ENCODE data around the gene ANKRD29. TPM values are rescaled to one million over a fixed set of nuclear protein-coding genes. Genes with fewer than 3 reads are reported as not detected.
"Not testable (repeated sequence)": the region's sequence is repeated elsewhere in the genome, so short reads cannot be mapped to it uniquely, and the experiment has no call there.

The ANKRD29 gene
- total RNA-seq, 2 experiments from 2014 or later: not detected

GRCh38 chr18:23641937-23642666, 20.6 kb downstream of the ANKRD29 start:
- Mint-ChIP-seq H3K27me3 (peaks cover 2% of the 10 kb centered on the region), H3K36me3 (ENCODE audit: low read depth) (no peaks in the 10 kb centered on the region), H3K4me1 (ENCODE audit: low read depth) (no peaks in the 10 kb centered on the region), H3K27ac (no peak overlapping the region), H3K4me3 (no peak overlapping the region), H3K9me3 (no peaks in the 10 kb centered on the region)
- intact Hi-C loops (cut with micrococcal nuclease): no loop called here
- ChIA-PET CTCF (no interaction called here), POLR2A (interaction anchor here (0.8 kb wide), 1 partner anchor 9 kb away, joined by 3 read pairs; no protein-coding TSS in a partner anchor)
- TF ChIP-seq CTCF (IDR thresholded peaks at IDR 0.05): no peak
- DNase-seq (no peak), ATAC-seq (no peak)

GRCh38 chr18:23641143-23641720, 21.5 kb downstream of the ANKRD29 start:
- POLR2A ChIA-PET: no interaction called here
- Mint-ChIP-seq H3K9me3 (no peaks in the 10 kb centered on the region), H3K27ac (no peak overlapping the region), H3K27me3 (peaks cover 2% of the 10 kb centered on the region), H3K36me3 (ENCODE audit: low read depth) (no peaks in the 10 kb centered on the region), H3K4me1 (ENCODE audit: low read depth) (no peaks in the 10 kb centered on the region), H3K4me3 (no peak overlapping the region)
- CTCF ChIA-PET: interaction anchor here (0.9 to 1.5 kb wide), 3 partner anchors 10 to 19 kb away, joined by 3 to 5 read pairs (median 5); no protein-coding TSS in a partner anchor
- intact Hi-C loops (cut with micrococcal nuclease): no loop called here
- DNase-seq (no peak), ATAC-seq (no peak)
- TF ChIP-seq CTCF (IDR thresholded peaks at IDR 0.05): no peak

- peaks cover 2% of the 10 kb centered on the region for H3K27me3 Mint-ChIP-seq
- no peaks in the 10 kb centered on the region for H3K36me3 Mint-ChIP-seq (ENCODE audit: low read depth)
- no peak for DNase-seq
- no peak for TF ChIP-seq CTCF (IDR thresholded peaks at IDR 0.05)
- no peak overlapping the region for H3K27ac Mint-ChIP-seq
- intact Hi-C loops (cut with micrococcal nuclease): no loop called here
- CTCF ChIA-PET: interaction anchor here (0.9 to 1.5 kb wide), 3 partner anchors 11 to 18 kb away, joined by 3 to 5 read pairs (median 5); no protein-coding TSS in a partner anchor
- H3K9me3 Mint-ChIP-seq: no peaks in the 10 kb centered on the region
- H3K4me1 Mint-ChIP-seq (ENCODE audit: low read depth): peaks cover 7% of the 10 kb centered on the region
- POLR2A ChIA-PET: no interaction called here
- no peak overlapping the region for H3K4me3 Mint-ChIP-seq
- ATAC-seq: no peak
These were observed 22.7 kb downstream of the ANKRD29 start for GRCh38 chr18:23640052-23640451.

GRCh38 chr18:23636433-23636832, 26.3 kb downstream of the ANKRD29 start:
- ChIA-PET POLR2A (interaction anchor here (1.2 kb wide), 1 partner anchor 8 kb away, joined by 4 read pairs; no protein-coding TSS in a partner anchor), CTCF (interaction anchor here (1.5 kb wide), 2 partner anchors 10 to 66 kb away, joined by 5 to 7 read pairs; no protein-coding TSS in a partner anchor)
- H3K27me3 Mint-ChIP-seq; ATAC-seq; DNase-seq; H3K27ac Mint-ChIP-seq; intact Hi-C loops (cut with micrococcal nuclease); H3K9me3 Mint-ChIP-seq; H3K36me3 Mint-ChIP-seq (ENCODE audit: low read depth); H3K4me3 Mint-ChIP-seq: not testable (repeated sequence)
- H3K4me1 Mint-ChIP-seq (ENCODE audit: low read depth): peaks cover 14% of the 10 kb centered on the region

- no peak for TF ChIP-seq CTCF (IDR thresholded peaks at IDR 0.05)
- Mint-ChIP-seq H3K36me3 (ENCODE audit: low read depth) (no peaks in the 10 kb centered on the region), H3K27me3 (peaks cover 2% of the 10 kb centered on the region), H3K27ac (no peak overlapping the region), H3K4me1 (ENCODE audit: low read depth) (peaks cover 14% of the 10 kb centered on the region), H3K9me3 (no peaks in the 10 kb centered on the region), H3K4me3 (no peak overlapping the region)
- CTCF ChIA-PET: interaction anchor here (1.5 kb wide), 2 partner anchors 9 to 67 kb away, joined by 5 to 7 read pairs; no protein-coding TSS in a partner anchor
- intact Hi-C loops (cut with micrococcal nuclease): no loop called here
- ATAC-seq (no peak), DNase-seq (no peak)
- POLR2A ChIA-PET: interaction anchor here (1.2 kb wide), 1 partner anchor 8 kb away, joined by 4 read pairs; no protein-coding TSS in a partner anchor
These were observed 26.7 kb downstream of the ANKRD29 start for GRCh38 chr18:23636071-23636399.
